ENCODE data around the gene GALNT16. TPM values are rescaled to one million over a fixed set of nuclear protein-coding genes. Genes with fewer than 3 reads are reported as not detected.

The GALNT16 gene
- total and polyA plus RNA-seq, 2 donors (not counting 1 experiment from before 2014, with no cell fraction given): 9.6 to 27.7 TPM

DNA sequence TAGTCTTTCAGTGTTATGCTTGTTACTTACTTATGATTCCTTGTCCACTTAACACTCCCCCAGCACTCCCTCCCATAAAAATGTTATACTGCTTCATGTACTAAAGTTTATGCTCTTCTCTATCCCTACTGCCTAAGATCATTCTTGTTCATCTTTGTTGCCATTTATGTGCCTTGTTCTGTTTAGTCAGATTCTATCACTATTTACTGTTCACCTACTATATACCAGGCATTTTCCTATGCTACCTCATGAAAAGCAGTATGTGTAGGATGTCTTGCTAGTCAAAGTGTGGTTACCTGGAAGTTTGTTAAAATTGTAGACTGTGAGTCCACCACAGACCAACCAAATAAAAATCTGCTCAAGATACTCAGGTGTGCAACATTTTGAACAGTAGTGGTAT lies 114.3 kb downstream of the GALNT16 start:
- H3K27ac ChIP-seq (ENCODE audit: insufficient read depth, low read length): no peak overlapping the region
- no peak overlapping the region for H3K9ac ChIP-seq (ENCODE audit: insufficient read depth, low read length)
- H3K4me3 ChIP-seq (replicated peaks in 1 of 4; ENCODE audit: control extremely low read depth in 1 of 4, insufficient read depth in 1 of 4, low read depth in 3 of 4, low read length in 4 of 4): no peak overlapping the region
- no peaks in the 10 kb centered on the region for H3K27me3 ChIP-seq (ENCODE audit: control insufficient read depth, insufficient read depth, low read length)
- no peaks in the 10 kb centered on the region for H3K79me2 ChIP-seq (ENCODE audit: control insufficient read depth, insufficient read depth, low read length)
- TF ChIP-seq, protein P1, sequence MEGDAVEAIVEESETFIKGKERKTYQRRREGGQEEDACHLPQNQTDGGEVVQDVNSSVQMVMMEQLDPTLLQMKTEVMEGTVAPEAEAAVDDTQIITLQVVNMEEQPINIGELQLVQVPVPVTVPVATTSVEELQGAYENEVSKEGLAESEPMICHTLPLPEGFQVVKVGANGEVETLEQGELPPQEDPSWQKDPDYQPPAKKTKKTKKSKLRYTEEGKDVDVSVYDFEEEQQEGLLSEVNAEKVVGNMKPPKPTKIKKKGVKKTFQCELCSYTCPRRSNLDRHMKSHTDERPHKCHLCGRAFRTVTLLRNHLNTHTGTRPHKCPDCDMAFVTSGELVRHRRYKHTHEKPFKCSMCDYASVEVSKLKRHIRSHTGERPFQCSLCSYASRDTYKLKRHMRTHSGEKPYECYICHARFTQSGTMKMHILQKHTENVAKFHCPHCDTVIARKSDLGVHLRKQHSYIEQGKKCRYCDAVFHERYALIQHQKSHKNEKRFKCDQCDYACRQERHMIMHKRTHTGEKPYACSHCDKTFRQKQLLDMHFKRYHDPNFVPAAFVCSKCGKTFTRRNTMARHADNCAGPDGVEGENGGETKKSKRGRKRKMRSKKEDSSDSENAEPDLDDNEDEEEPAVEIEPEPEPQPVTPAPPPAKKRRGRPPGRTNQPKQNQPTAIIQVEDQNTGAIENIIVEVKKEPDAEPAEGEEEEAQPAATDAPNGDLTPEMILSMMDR (conservative IDR thresholded peaks at IDR 0.05 in 1 of 2, IDR thresholded peaks at IDR 0.05 in 1 of 2; ENCODE audit: low read depth in 1 of 2, low read length in 2 of 2): no peak
- TF ChIP-seq EZH2 (IDR thresholded peaks at IDR 0.05; ENCODE audit: low read length, missing control alignments): no peak
- no peaks in the 10 kb centered on the region for H3K9me3 ChIP-seq (ENCODE audit: control insufficient read depth, insufficient read depth, low read depth, low read length)
- H4K20me1 ChIP-seq (ENCODE audit: control insufficient read depth, extremely low read depth, insufficient read depth, low read length): no peaks in the 10 kb centered on the region
- H3K36me3 ChIP-seq (ENCODE audit: control insufficient read depth, insufficient read depth, low read length): peaks cover 2% of the 10 kb centered on the region
- no peak overlapping the region for H3K4me2 ChIP-seq (ENCODE audit: extremely low read depth, insufficient read depth, low read length)
- no peaks in the 10 kb centered on the region for H3K4me1 ChIP-seq (ENCODE audit: control insufficient read depth, extremely low read depth, insufficient read depth, low read length)
- no peak for DNase-seq (ENCODE audit: low read depth in 2 of 2)
- no peak overlapping the region for H2AFZ ChIP-seq (ENCODE audit: low read length)

DNA sequence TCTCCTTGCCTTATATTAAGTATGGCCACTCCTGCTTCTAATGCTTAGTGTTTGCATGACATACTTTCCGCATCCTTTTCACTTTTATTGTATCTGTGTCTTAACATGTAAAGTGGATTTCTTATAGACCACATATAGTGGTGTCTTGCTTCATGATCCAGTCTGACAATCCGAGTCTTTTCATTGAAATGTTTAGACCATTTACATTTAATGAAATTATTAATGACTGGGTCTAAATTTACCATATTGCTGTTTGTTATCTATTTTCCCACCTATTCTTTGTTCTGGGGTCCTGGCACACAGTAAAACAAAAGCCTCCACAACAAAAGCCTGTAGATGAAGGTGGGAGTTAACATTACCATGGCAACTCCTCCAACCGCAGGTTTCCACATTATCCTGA lies 115.2 kb downstream of the GALNT16 start:
- Histone ChIP-seq H4K20me1 (ENCODE audit: control insufficient read depth, extremely low read depth, insufficient read depth, low read length) (no peaks in the 10 kb centered on the region), H3K9me3 (ENCODE audit: control insufficient read depth, insufficient read depth, low read depth, low read length) (no peaks in the 10 kb centered on the region), H3K27me3 (ENCODE audit: control insufficient read depth, insufficient read depth, low read length) (no peaks in the 10 kb centered on the region), H3K9ac (ENCODE audit: insufficient read depth, low read length) (no peak overlapping the region), H3K36me3 (ENCODE audit: control insufficient read depth, insufficient read depth, low read length) (peaks cover 2% of the 10 kb centered on the region), H3K4me3 (replicated peaks in 1 of 4; ENCODE audit: control extremely low read depth in 1 of 4, insufficient read depth in 1 of 4, low read depth in 3 of 4, low read length in 4 of 4) (no peak overlapping the region), H3K4me2 (ENCODE audit: extremely low read depth, insufficient read depth, low read length) (no peak overlapping the region), H2AFZ (ENCODE audit: low read length) (no peak overlapping the region), H3K4me1 (ENCODE audit: control insufficient read depth, extremely low read depth, insufficient read depth, low read length) (no peaks in the 10 kb centered on the region), H3K79me2 (ENCODE audit: control insufficient read depth, insufficient read depth, low read length) (no peaks in the 10 kb centered on the region), H3K27ac (ENCODE audit: insufficient read depth, low read length) (no peak overlapping the region)
- TF ChIP-seq EZH2 (IDR thresholded peaks at IDR 0.05; ENCODE audit: low read length, missing control alignments): no peak
- TF ChIP-seq, protein P1 (conservative IDR thresholded peaks at IDR 0.05 in 1 of 2, IDR thresholded peaks at IDR 0.05 in 1 of 2; ENCODE audit: low read depth in 1 of 2, low read length in 2 of 2): no peak
- DNase-seq (ENCODE audit: low read depth in 2 of 2): no peak

DNA sequence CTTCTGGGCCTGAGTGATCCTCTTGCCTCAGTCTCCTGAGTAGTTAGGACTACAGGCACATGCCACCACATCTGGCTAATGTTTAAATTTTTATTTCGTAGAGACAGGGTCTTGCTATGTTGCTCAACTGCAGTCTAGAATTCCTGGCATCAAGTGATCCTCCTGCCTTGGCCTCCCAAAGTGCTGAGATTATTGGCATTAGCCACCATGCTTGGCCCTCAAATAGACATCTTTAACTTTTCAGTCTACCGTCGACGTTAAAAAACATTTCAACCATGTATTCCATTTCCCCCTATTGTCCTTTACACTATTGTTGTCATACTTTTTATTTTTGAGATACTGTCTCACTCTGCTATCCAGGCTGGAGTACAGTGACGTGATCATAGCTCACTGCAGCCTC lies 115.8 kb downstream of the GALNT16 start:
- Histone ChIP-seq H3K4me2 (ENCODE audit: extremely low read depth, insufficient read depth, low read length) (no peak overlapping the region), H3K36me3 (ENCODE audit: control insufficient read depth, insufficient read depth, low read length) (peaks cover 5% of the 10 kb centered on the region), H3K4me1 (ENCODE audit: control insufficient read depth, extremely low read depth, insufficient read depth, low read length) (no peaks in the 10 kb centered on the region), H3K79me2 (ENCODE audit: control insufficient read depth, insufficient read depth, low read length) (no peaks in the 10 kb centered on the region), H3K9ac (ENCODE audit: insufficient read depth, low read length) (no peak overlapping the region), H3K27me3 (ENCODE audit: control insufficient read depth, insufficient read depth, low read length) (no peaks in the 10 kb centered on the region), H3K4me3 (replicated peaks in 1 of 4; ENCODE audit: control extremely low read depth in 1 of 4, insufficient read depth in 1 of 4, low read depth in 3 of 4, low read length in 4 of 4) (no peak overlapping the region), H3K9me3 (ENCODE audit: control insufficient read depth, insufficient read depth, low read depth, low read length) (no peaks in the 10 kb centered on the region), H2AFZ (ENCODE audit: low read length) (no peak overlapping the region), H4K20me1 (ENCODE audit: control insufficient read depth, extremely low read depth, insufficient read depth, low read length) (no peaks in the 10 kb centered on the region), H3K27ac (ENCODE audit: insufficient read depth, low read length) (no peak overlapping the region)
- DNase-seq (ENCODE audit: low read depth in 2 of 2): no peak
- TF ChIP-seq, protein P1 (conservative IDR thresholded peaks at IDR 0.05 in 1 of 2, IDR thresholded peaks at IDR 0.05 in 1 of 2; ENCODE audit: low read depth in 1 of 2, low read length in 2 of 2): no peak
- TF ChIP-seq EZH2 (IDR thresholded peaks at IDR 0.05; ENCODE audit: low read length, missing control alignments): no peak
